GM18498 (cell line): Measurements from ENCODE around the gene PAGE4.

Experiments used
- ATAC-seq: cut with Tn5 transposase; IDR thresholded peaks from one replicate; pipeline ENCODE4 v1.9.1; 2021; ENCODE audit warnings: mild to moderate bottlenecking, moderate library complexity; ENCODE audit not compliant: unreplicated experiment

The PAGE4 gene

DNA sequence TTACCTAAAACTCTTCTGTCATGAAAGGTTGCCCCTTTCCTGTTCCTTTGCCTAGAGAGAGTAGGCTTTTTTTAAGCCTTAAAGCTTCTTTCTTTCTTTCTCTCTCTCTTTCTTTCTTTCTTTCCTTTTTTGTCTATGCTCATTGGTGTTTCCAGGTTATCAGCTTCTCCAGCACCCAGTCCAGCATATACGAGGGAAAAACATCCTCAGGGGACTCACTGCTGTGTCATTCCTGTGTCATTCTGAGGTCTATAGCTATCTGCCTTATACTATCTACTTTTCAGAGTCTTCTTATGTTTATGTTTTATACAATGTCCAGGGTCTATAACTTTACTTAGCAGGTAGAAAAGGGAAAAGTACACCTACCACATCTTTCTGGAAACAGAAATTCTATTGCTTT lies 39.6 kb downstream of the PAGE4 start:
- no peak for ATAC-seq

DNA sequence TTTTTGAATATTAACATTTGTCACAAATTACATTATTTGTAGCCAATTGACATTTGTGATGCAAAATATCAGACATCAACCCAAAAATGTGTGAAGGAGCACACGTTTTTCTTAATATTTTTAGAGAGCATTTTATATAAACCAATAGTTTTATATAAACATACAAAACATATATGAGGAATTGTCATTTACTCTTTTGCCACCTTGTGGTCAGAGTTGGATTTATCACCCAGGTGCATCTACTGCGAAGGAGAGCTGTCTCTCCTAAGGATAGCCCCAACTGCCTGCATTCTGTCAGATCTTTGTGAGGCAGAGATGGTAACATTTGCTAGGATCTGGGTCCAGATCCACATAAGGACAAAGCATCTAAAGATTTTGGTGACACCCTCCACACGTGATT lies 47.6 kb downstream of the PAGE4 start:
- no peak for ATAC-seq

DNA sequence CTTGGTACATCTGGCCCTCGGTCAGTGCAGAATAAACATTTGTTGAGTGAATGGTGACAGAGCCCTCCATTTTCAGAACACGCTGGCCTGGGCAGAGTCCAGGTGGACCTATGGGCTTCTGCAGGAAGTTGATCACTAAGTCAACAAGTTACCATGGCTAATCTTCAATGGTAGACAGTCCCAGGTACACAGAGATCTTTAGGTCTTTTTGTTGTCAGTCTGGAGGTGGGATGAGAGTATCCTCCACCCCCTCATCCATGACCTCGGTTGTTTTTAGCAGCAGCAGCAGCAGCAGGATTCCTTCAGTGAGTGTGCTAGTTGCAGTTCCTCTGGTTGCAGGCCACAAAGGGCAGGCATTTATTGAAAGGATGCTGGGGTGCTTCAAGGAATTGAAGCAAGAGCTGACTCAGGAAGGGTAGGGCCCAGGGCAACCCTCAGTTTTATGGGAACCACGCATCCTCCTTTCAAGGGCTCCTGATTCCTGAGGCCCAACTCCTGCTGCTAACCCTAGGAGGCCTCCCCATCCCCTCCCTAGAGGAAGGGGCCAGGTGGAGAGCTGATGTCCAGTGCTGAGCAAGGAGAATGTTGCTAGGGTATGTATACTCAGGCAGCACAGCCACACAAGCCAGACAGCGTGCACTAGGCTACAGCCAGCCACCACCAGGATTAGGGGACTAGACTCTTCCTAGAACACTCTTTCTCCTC lies 48.4 kb downstream of the PAGE4 start:
- no peak for ATAC-seq

DNA sequence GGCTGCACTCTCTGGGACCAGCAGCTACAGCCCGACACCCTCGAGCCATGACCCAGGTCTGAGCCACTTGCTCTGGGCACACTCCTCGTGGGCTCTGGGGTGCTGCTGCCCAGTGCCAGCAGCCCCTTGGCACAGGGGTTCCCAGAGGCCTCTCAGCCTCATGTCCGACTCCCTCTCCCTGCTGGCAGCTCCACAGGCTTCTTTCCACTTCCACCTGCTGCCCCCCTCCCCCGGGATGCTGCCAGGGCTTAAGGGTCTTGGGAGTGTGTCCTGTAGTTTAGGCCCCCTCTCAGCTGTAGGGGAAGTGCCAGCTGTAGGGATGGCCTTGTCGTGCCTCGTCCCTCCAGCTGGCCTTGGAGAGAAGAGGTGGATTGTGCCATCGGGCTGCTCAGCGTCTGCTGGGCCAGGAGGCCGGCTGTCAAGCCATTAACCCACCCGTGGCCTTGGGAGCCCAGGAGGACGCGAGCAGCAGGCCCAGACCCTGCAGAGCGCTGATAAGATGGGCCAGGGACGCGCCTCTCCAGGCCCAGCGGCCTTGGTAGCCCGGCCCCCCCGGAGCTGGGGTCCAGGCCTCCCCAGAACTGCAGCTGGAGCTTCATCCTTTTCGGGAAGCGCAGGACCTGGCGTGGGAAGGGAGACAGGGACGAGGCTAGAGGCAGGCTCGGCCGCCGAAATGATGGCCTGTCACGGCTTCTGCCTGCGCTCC lies 49.2 kb downstream of the PAGE4 start:
- ATAC-seq, result no peak

DNA sequence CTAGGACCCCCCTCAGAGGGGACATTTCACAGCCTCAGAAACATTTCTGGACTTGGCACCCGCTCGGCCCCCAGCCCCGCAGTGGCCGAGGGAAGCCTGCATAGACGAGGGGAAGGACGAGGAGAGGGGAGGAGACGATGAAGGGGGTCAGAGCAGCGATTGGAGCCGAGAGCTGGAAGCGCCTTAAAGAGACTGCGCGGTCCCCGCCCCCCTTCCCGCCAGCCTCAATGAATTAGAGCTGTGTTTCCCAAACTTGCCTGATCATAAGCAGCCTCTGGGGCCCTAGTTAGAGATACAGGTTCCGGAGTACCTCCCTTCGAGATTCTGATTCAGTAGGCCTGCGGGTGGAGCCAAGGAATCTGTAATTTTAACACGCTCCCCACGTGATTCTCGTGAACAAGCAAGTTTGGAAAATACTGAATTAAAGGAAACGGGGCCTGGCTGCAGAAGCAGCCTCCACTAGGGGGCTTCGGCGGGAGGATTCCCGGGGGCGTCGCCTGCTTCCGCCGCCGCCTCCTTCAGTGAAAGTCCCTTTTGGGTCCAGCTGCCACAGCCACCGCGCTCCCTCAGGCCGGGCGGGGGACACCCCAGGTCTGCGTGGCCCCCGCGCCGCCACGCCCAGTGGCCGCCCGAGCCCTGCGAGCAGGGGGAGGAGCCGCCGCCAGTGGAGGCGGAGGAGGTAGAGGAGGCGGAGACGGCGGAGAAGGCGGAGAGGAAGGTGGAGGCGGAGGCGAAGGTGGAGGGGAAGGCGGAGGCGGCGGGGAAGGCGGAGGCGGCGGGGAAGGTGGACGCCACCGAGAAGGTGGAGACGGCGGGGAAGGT lies 49.9 kb downstream of the PAGE4 start, which contains the start of gene USP27X:
USP27X (plus strand) TSS at position 651 of the 822 bp plus-strand sequence. CDS start 824 bp downstream, outside the sequence.
- peak; percentile 96 for ATAC-seq

DNA sequence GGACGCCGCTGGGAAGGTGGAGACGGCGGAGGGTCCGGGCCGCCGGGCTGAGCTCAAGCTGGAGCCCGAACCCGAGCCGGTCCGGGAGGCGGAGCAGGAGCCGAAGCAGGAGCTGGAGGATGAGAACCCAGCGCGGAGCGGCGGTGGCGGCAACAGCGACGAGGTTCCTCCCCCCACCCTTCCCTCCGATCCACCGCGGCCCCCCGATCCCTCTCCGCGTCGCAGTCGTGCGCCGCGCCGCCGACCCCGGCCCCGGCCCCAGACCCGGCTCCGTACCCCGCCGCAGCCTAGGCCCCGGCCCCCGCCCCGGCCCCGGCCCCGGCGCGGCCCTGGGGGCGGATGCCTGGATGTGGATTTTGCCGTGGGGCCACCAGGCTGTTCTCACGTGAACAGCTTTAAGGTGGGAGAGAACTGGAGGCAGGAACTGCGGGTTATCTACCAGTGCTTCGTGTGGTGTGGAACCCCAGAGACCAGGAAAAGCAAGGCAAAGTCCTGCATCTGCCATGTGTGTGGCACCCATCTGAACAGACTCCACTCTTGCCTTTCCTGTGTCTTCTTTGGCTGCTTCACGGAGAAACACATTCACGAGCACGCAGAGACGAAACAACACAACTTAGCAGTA lies 50.7 kb downstream of the PAGE4 start:
- peak; percentile 5 for ATAC-seq

DNA sequence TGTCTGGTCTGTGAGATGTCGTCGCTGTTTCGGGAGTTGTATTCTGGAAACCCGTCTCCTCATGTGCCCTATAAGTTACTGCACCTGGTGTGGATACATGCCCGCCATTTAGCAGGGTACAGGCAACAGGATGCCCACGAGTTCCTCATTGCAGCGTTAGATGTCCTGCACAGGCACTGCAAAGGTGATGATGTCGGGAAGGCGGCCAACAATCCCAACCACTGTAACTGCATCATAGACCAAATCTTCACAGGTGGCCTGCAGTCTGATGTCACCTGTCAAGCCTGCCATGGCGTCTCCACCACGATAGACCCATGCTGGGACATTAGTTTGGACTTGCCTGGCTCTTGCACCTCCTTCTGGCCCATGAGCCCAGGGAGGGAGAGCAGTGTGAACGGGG lies 51.6 kb downstream of the PAGE4 start:
- ATAC-seq, result no peak
